Measurements from ENCODE around the gene P3R3URF. TPM values are rescaled to one million over a fixed set of nuclear protein-coding genes. Genes with fewer than 3 reads are reported as not detected.

Gene P3R3URF
- total RNA-seq, 4 donors from 2014 or later: not detected

- Histone ChIP-seq H3K4me1 (peaks cover 0 to 10% (median 2%) of the 10 kb centered on the region in 4 donors), H3K4me3 (peak overlapping the region in 2 of 4 donors; percentile 69 to 72), H3K27ac (no peak overlapping the region), H3K27me3 (no peaks in the 10 kb centered on the region), H3K9me3 (no peaks in the 10 kb centered on the region), H3K36me3 (no peaks in the 10 kb centered on the region)
- TF ChIP-seq POLR2A (IDR thresholded peaks at IDR 0.05) (no peak), CTCF (IDR thresholded peaks at IDR 0.05) (no peak)
- no peak for DNase-seq
Observed at GRCh38 chr1:46130606-46131005, 45.7 kb downstream of the P3R3URF start.

- H3K36me3 ChIP-seq: no peaks in the 10 kb centered on the region
- DNase-seq: no peak
- H3K9me3 ChIP-seq: no peaks in the 10 kb centered on the region
- peaks cover 0 to 10% (median 2%) of the 10 kb centered on the region in 4 donors for H3K4me1 ChIP-seq
- TF ChIP-seq POLR2A (IDR thresholded peaks at IDR 0.05): no peak
- no peak for TF ChIP-seq CTCF (IDR thresholded peaks at IDR 0.05)
- peak overlapping the region in 1 of 4 donors; percentile 69 for H3K4me3 ChIP-seq
- no peaks in the 10 kb centered on the region for H3K27me3 ChIP-seq
- no peak overlapping the region for H3K27ac ChIP-seq
Observed at GRCh38 chr1:46130121-46130520, 46.2 kb downstream of the P3R3URF start.

GRCh38 chr1:46128344-46128743, 47.9 kb downstream of the P3R3URF start:
- H3K4me3 ChIP-seq: no peak overlapping the region
- H3K9me3 ChIP-seq: no peaks in the 10 kb centered on the region
- H3K4me1 ChIP-seq: peaks cover 0 to 4% (median under 1%) of the 10 kb centered on the region in 4 donors
- TF ChIP-seq POLR2A (IDR thresholded peaks at IDR 0.05): no peak
- DNase-seq: no peak
- no peaks in the 10 kb centered on the region for H3K27me3 ChIP-seq
- no peak overlapping the region for H3K27ac ChIP-seq
- H3K36me3 ChIP-seq: no peaks in the 10 kb centered on the region

Small RNAs within 50 kb of the gene (small RNA-seq; reads per million reads assigned to genes)
- 0 reads per million in 2 donors for gene AL672043.1

Other genes starting within 250 kb of the P3R3URF start
- gene PIK3R3, start 43.9 kb downstream of the P3R3URF start, total RNA-seq: 10 to 100 TPM in 1 of 4 donors, 1 to 10 TPM in 3; 2.8 to 12.4 (median 6.4) TPM
- 100 to 1,000 TPM in 3 of 4 donors, 1 to 10 TPM in 1; 4.1 to 229 (median 192) TPM for gene TSPAN1, start 1.4 kb downstream of the P3R3URF start, total RNA-seq
- gene POMGNT1, start 21.9 kb upstream of the P3R3URF start, total RNA-seq: 10 to 100 TPM; 34.7 to 60.6 (median 46.3) TPM
- gene LURAP1, start 26.8 kb upstream of the P3R3URF start, total RNA-seq: 1 to 10 TPM in 3 of 4 donors, not detected in 1; 1.5 to 2.5 (median 2.5) TPM
- gene RAD54L, start 71.3 kb upstream of the P3R3URF start, total RNA-seq: 10 to 100 TPM in 2 of 4 donors, 1 to 10 TPM in 2; 3.9 to 71.8 (median 10.3) TPM
- gene LRRC41, start 127.1 kb upstream of the P3R3URF start, total RNA-seq: 10 to 100 TPM; 19.8 to 72.3 (median 65.3) TPM
- 100 to 1,000 TPM; 230 to 300 (median 262) TPM for gene UQCRH, start 127.2 kb upstream of the P3R3URF start, total RNA-seq
- 10 to 100 TPM; 12.8 to 29.4 (median 18.0) TPM for gene NSUN4, start 164.3 kb upstream of the P3R3URF start, total RNA-seq
- 100 to 1,000 TPM; 107 to 230 (median 152) TPM for gene FAAH, start 217.8 kb upstream of the P3R3URF start, total RNA-seq

All from Peyer's patch (tissue), 4 donors.